Suprapubic skin (tissue), 4 donors: ENCODE measurements around the gene MTTP. TPM values are rescaled to one million over a fixed set of nuclear protein-coding genes. Genes with fewer than 3 reads are reported as not detected.

Experiments used
- DNase-seq, 2 donors: peaks; one replicate each; pipeline ENCODE4 v3.0.0-alpha.2; 2019; ENCODE audit warnings: low spot score in 2 of 2
- H3K27ac ChIP-seq: fragments of 200-600 bp; sonication (generic); one replicate; pipeline ENCODE4 v1.5.1; 2019
- H3K27me3 ChIP-seq: fragments of 200-600 bp; sonication (generic); one replicate; pipeline ENCODE4 v1.5.1; 2019
- H3K36me3 ChIP-seq: fragments of 200-600 bp; sonication (generic); one replicate; pipeline ENCODE4 v1.5.1; 2019
- H3K4me1 ChIP-seq: fragments of 200-600 bp; sonication (generic); one replicate; pipeline ENCODE4 v1.5.1; 2019
- H3K4me3 ChIP-seq: fragments of 200-600 bp; sonication (generic); one replicate; pipeline ENCODE4 v1.5.1; 2019; ENCODE audit warnings: mild to moderate bottlenecking
- H3K9me3 ChIP-seq: fragments of 200-600 bp; sonication (generic); one replicate; pipeline ENCODE4 v1.5.1; 2019
- EP300 ChIP-seq: sonication (generic); formaldehyde crosslinking; IDR thresholded peaks from one replicate; pipeline ENCODE4 v1.6.1; 2017; ENCODE audit warnings: antibody characterized with exemption
- POLR2A ChIP-seq, 2 donors: fragments of 450-650 bp; IDR thresholded peaks; one replicate each; pipeline ENCODE4 v1.6.1; 2017; ENCODE audit warnings: antibody characterized with exemption in 2 of 2, mild to moderate bottlenecking in 2 of 2, moderate library complexity in 2 of 2
- POLR2AphosphoS5 ChIP-seq, 3 donors: sonication (generic); formaldehyde crosslinking; IDR thresholded peaks; one replicate each; pipeline ENCODE4 v1.6.1; 2017; ENCODE audit warnings: antibody characterized with exemption in 3 of 3
- WGBS: methylation state at CpG from one replicate; pipeline ENCODE4 v1.1.5; 2018; 5-methylcytosine and 5-hydroxymethylcytosine counted together
- total RNA-seq, 4 donors: library from RNA; depleted of rRNA; stranded (reverse); fragments of >200 nt; gene quantifications; one replicate each; pipeline ENCODE4 v1.1.0, GENCODE V29; 2016
- TF ChIP-seq, protein P1 (sequence below), 2 donors: fragments of 200-600 bp in 1 of 2; fragments of 450-650 bp in 1 of 2; sonication (generic) in 1 of 2; IDR thresholded peaks; one replicate each; pipeline ENCODE4 v1.5.1; 2016 to 2019; ENCODE audit warnings: antibody characterized with exemption in 2 of 2, mild to moderate bottlenecking in 1 of 2, moderate library complexity in 1 of 2

Gene MTTP
- total RNA-seq, 4 donors from 2014 or later = 0.97 to 1.6 (median 1.3) TPM; not detected in 1

DNA sequence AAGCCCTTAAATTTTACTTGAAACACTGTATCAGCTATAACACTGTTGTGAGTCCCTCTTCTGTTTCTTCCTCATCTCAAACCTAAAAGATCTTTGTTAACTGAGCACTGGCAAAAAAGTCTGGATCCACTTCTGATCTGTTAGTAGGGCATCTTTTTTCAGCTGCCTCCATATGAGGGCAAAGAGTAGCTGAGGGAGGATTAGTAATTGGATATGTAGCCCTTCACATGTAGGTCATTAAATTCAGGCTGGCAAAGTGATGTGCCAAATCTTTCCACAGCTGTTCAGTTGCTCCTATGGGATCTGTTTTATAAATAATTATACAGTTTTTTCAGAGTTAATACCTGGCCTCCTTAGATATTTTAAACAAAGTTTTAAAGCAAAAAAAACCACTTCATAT, 9.7 kb upstream of the MTTP start:
- TF ChIP-seq, protein P1, sequence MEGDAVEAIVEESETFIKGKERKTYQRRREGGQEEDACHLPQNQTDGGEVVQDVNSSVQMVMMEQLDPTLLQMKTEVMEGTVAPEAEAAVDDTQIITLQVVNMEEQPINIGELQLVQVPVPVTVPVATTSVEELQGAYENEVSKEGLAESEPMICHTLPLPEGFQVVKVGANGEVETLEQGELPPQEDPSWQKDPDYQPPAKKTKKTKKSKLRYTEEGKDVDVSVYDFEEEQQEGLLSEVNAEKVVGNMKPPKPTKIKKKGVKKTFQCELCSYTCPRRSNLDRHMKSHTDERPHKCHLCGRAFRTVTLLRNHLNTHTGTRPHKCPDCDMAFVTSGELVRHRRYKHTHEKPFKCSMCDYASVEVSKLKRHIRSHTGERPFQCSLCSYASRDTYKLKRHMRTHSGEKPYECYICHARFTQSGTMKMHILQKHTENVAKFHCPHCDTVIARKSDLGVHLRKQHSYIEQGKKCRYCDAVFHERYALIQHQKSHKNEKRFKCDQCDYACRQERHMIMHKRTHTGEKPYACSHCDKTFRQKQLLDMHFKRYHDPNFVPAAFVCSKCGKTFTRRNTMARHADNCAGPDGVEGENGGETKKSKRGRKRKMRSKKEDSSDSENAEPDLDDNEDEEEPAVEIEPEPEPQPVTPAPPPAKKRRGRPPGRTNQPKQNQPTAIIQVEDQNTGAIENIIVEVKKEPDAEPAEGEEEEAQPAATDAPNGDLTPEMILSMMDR (IDR thresholded peaks at IDR 0.05) = no peak
- no peak for TF ChIP-seq EP300
- Histone ChIP-seq H3K4me3 (no peak overlapping the region), H3K36me3 (no peaks in the 10 kb centered on the region), H3K27ac (no peak overlapping the region), H3K27me3 (peaks cover 6% of the 10 kb centered on the region), H3K4me1 (peaks cover 10% of the 10 kb centered on the region), H3K9me3 (no peaks in the 10 kb centered on the region)
- no peak for DNase-seq

DNA sequence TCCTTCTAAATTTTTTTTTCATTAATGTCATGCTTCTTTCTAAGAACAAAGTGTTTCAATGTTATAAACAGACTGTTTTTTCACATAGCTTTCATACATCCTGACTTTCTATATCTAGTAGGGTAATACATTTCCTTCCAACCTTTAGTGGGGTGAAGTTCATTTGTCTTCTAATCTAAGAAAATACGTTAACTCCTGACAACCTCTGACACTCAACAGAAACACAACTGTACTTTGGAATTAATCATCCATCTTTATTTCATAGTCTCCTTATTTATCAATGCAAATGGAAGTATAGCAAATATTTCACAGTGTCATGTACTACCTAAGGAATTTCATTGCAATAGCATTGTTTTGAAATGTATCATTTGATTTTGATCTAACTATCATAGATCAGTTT, 2.7 kb upstream of the MTTP start:
- no peak overlapping the region for H3K27ac ChIP-seq
- no peaks in the 10 kb centered on the region for H3K4me1 ChIP-seq
- no peaks in the 10 kb centered on the region for H3K9me3 ChIP-seq
- DNase-seq = no peak
- H3K4me3 ChIP-seq = no peak overlapping the region
- TF ChIP-seq POLR2AphosphoS5 (IDR thresholded peaks at IDR 0.05) (no peak), POLR2A (IDR thresholded peaks at IDR 0.05) (no peak), EP300 (no peak)
- TF ChIP-seq, protein P1 (IDR thresholded peaks at IDR 0.05) = no peak
- peaks cover 11% of the 10 kb centered on the region for H3K27me3 ChIP-seq
- H3K36me3 ChIP-seq = no peaks in the 10 kb centered on the region
- WGBS = 50% methylated on average over 1 of the region's 1 CpG

DNA sequence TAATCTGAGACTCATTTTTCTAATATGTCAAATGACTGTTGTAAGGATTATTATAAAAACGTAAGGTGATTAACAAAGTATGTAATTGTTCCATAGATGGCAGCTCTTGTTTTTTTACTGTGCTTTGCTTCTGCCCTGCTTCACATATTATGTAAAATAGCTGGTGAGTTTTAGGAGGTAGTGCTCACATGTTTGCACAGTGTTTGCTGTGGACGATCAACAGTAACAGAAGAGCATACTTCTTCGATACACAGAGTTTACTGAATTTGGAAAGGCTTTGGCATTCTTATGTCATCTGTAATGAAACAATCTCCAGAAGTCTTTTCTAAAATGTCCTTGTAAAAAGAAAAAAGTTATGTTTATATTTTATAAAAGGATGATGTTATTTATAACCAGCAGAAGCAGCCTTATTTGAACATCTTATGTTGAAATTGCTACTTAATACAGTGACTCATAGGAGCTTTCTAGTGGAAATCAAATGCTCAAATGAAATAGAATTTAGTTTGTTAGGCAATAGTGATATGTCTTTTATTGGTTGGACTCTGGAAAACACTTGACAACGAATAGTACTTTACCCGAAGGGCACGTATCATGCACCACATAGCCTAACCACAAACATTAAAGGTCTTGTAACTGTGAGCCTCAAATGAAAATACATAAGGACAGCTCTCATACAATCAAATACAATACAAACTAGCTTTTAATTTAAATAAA, 1.9 kb upstream of the MTTP start:
- Histone ChIP-seq H3K4me1 (no peaks in the 10 kb centered on the region), H3K4me3 (no peak overlapping the region), H3K27me3 (peaks cover 6% of the 10 kb centered on the region), H3K9me3 (no peaks in the 10 kb centered on the region), H3K36me3 (no peaks in the 10 kb centered on the region), H3K27ac (no peak overlapping the region)
- 79% methylated on average over 6 of the region's 6 CpGs for WGBS
- TF ChIP-seq EP300 (no peak), POLR2A (IDR thresholded peaks at IDR 0.05) (no peak), POLR2AphosphoS5 (IDR thresholded peaks at IDR 0.05) (no peak)
- TF ChIP-seq, protein P1 (IDR thresholded peaks at IDR 0.05) = no peak
- no peak for DNase-seq

DNA sequence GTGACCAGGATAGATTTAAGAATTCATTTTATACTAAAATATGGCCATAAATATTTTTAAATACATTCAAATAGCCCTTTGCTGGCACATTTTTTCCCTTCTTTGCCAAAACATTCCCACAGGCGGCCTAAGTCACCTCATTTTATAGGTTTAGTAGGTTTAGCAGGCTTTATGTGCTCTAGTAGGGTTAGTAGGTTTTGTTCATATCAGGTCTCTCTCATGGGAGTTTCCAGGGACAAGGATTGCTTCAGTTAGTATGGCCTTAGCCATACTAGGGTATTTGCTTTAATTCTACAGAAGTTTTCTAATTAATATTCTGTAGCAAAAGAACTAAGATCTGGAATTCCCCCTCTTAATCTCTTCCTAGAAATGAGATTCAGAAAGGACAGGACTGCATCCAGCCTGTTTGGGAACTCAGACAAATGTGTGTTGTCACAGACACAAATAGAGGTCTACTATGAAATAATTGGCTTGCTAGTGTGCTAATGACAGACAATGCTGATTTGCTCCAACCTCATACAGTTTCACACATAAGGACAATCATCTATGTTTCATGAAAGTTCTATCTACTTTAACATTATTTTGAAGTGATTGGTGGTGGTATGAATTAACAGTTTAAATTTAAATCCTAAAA, 772 bp upstream of the MTTP start:
- Histone ChIP-seq H3K27ac (no peak overlapping the region), H3K27me3 (peaks cover 6% of the 10 kb centered on the region), H3K36me3 (no peaks in the 10 kb centered on the region), H3K9me3 (no peaks in the 10 kb centered on the region), H3K4me3 (no peak overlapping the region), H3K4me1 (no peaks in the 10 kb centered on the region)
- DNase-seq = no peak
- 80% methylated on average over 1 of the region's 1 CpG for WGBS
- TF ChIP-seq POLR2A (IDR thresholded peaks at IDR 0.05) (no peak), POLR2AphosphoS5 (IDR thresholded peaks at IDR 0.05) (no peak), EP300 (no peak)
- TF ChIP-seq, protein P1 (IDR thresholded peaks at IDR 0.05) = no peak

DNA sequence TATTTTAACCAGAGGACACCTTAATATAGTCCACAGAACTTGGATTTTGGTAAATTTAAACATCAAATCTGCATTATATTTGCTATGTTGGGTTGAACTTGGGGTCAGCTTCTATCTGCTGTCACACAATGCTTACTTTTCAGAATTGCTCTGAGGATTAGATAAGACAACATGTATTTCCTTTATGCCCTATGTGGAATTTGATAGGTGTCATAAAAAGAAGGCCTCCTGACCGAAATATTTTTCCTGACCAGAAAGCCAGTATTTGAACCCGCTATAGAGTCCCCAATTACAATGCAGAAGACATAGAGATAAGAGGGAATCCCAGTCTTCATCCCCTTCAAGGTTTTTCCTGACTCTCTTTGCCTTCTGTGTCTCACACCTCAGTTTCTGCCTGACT, 4.1 kb downstream of the MTTP start:
- Histone ChIP-seq H3K4me3 (no peak overlapping the region), H3K9me3 (no peaks in the 10 kb centered on the region), H3K4me1 (no peaks in the 10 kb centered on the region), H3K36me3 (no peaks in the 10 kb centered on the region), H3K27me3 (peaks cover 2% of the 10 kb centered on the region), H3K27ac (no peak overlapping the region)
- no peak for TF ChIP-seq POLR2A (IDR thresholded peaks at IDR 0.05)
- no peak for TF ChIP-seq EP300
- TF ChIP-seq POLR2AphosphoS5 (IDR thresholded peaks at IDR 0.05) = no peak
- TF ChIP-seq, protein P1 (IDR thresholded peaks at IDR 0.05) = no peak
- DNase-seq = no peak
- WGBS = 87% methylated on average over 2 of the region's 2 CpGs
